Tongue (tissue), 2 donors: ENCODE results near the gene FAM24B. TPM values are rescaled to one million over a fixed set of nuclear protein-coding genes. Genes with fewer than 3 reads are reported as not detected.
A peak's percentile ranks its signal among the peaks of the same experiment; 100 is the strongest.
"Not testable (repeated sequence)": the region's sequence is repeated elsewhere in the genome, so short reads cannot be mapped to it uniquely, and the experiment has no call there.

Experiments used
- DNase-seq: peaks from one replicate; pipeline ENCODE4 v3.0.0-alpha.2; 2015
- total RNA-seq: library from RNA; depleted of rRNA; stranded (reverse); fragments of >200 nt; gene quantifications from one replicate; pipeline ENCODE4 v1.2.3, GENCODE V29; 2014

The FAM24B gene, protein sequence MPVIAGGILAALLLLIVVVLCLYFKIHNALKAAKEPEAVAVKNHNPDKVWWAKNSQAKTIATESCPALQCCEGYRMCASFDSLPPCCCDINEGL
- 7.5 TPM for total RNA-seq

DNA sequence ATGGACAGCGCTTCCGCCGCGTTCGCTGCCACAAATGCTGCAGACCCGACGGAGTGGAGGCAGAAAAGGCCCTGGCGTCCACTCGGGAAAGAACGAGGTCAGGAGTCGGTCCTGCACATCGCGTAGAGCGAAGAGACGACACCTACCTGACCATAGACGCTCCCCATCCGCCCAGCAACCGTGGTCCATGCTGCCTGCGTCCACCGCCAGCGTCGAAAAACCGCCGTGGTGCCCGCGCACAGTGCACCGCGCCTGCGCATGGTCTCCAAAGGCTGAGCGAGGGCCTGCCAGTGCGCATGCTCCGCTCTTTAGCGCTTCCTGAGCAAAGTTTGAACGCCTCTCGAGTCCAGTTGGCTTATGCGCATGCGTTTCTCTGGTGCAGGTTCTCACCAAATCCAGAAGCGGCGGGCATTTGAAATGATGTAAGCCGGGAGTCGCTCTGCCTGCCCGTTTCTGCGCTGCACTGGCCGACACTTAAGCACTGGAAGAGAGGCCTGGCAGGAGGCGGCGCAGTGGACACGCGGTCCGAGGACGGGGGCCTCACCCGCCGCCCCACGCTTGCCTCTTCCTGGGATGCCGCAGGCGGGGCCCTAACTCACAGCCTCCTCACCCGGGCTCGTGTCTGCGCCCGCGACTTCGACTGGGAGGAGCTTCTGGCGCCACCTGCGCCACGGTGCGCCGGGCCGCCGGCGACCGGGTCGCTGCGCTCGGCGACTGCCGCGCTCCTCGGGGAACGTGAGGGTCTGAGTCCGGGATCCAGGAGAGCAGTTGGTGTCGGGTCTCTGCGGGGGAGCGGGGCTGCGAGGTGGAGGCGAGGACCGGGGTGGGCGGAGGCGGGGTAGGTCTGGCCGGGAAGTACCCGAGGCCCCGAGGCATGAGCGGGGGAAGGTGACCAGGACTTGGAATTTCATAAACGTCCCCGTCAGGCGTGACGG, at the start of gene FAM24B:
Gene FAM24B, minus strand, starts transcription at position 243 of the 935 bp plus-strand sequence. CDS start 29,066 bp downstream, outside the sequence.
- peak; percentile 99 for DNase-seq

DNA sequence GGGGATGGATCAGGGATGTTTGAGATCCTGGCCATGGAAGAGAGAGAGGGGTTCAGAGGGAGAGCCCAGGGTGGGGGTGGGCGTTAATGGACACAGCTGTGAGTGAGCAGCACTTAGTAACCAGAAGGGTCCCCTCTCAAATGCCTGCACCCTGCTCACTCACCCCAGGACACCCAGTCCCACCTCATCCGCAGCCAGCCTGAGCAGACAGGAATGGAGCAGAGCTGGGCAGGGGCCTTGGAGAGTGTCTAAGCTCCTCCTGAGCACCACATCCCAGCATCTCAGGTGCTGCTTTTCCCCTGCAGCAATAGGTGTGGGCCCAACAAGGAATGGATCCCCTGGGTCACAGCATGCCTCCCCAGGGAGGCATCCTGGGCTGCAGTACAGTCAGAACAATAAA, 36.3 kb upstream of the FAM24B start:
- no peak for DNase-seq

DNA sequence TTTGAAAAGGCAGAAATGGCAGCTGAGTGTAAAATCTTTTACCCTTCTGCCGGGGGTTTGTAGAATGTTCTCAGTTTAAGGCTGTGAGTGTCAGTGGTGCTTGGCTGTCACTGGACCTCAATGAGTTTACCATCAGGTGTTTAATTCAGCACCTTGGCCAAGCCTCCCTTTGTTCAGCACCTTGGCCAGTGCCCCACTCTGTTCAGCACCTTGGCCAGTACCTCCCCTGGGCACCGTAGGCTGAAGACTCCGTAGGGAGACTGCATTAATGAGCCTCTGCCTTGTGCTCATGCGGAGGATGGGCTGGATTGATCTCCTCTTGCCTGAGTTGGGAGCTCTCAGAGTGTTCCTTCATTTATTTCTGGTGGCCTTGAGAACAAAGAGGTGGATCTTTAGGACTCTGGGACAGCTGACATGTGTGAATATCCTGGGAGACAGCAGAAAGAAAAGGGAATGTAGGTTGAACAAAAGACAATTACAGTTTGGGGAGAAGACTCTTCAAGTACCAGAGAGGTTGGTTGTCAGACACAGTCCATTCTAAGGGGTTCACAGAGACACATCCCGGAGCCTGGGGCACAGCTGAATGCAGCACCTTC, 32.6 kb upstream of the FAM24B start:
- DNase-seq: peak; percentile 71

DNA sequence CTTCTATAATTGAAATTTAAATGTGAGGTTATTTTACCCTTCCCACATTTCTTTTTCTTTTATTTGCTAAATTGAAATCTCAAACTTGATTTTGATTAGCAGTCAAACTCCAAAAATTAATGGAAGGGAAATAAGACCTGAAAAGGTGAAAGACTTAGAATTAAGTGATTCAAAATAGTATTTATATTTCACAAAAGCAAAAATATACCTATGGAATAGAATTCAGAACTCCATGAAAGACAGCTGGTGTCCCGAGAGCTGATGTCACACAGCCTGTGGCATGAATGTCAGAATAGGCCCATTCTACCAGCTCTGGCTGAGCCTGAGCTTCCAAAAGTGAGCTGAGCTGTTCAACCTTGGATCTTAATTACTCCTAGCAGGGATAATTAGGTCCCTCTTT, 30.9 kb upstream of the FAM24B start, which contains the start of gene FAM24A:
Gene FAM24A, plus strand, starts transcription at position 301 of the 400 bp plus-strand sequence. CDS start 1,025 bp downstream, outside the sequence.
- DNase-seq: no peak

DNA sequence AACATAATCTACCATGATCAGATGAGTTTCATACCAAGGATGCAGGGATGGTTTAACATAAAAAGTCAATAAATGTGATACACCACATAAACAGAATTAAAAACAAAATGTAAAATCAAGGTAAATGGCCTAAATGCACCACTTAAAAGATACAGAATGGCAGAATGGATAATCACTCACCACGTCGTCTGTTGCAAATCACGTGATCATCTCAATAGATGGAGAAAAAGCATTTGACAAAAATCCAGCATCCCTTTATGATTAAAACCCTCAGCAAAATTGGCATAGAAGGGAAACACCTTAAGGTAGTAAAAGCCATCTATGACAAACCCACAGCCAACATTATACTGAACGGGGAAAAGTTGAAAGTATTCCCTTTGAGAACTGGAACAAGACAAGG, 24.5 kb upstream of the FAM24B start:
- DNase-seq: not testable (repeated sequence)

DNA sequence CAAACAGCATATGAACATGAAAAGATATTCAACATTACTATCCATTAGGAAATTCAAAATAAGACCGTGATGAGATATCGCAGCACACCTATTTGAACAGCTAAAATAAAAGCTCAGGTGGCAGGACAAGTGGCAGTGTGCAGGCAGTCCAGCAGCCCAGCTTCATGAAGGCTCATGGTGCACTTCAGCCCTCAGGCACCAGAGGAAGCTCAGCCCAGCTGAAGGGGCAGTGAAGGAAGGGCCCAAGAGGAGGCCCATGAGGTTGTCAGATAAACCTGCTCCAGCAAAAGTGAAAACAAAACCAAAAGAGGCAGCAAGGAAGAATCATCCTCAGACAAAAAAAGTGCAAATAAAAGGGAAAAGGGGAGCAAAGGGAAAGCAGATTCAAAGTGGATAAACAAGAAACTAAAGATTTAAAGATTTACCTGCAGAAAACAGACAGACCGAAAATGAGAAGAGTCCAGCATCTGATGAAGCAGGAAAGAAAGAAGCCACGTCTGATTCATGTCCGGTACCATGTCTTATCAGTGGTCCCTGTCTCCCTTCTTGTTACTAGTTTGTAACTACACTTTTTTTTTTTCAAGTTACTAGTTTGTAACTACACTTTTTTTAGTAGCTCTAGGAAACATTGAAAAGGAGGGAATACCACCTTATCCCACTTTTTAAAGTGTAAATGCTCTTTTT, 15.0 kb upstream of the FAM24B start:
- DNase-seq: no peak

DNA sequence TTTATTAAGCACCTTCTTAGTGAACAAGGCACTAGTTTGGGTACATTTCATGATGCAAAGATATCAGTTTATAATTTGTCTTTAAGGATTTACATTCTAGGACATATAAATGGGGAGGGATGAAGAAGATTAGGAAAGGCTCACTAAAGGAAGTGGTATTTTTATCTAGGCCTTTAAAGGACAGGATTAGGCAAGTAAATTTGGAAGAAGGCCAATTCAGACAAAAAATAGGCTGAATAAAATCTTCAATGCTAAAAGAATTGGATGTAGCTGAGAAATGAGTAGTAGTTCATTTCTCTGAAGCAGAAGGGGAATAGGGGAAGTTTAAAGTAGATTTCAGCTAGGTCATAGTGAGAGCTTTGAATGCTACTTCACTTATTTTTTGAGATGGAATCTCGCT, 4.8 kb upstream of the FAM24B start:
- DNase-seq: no peak

DNA sequence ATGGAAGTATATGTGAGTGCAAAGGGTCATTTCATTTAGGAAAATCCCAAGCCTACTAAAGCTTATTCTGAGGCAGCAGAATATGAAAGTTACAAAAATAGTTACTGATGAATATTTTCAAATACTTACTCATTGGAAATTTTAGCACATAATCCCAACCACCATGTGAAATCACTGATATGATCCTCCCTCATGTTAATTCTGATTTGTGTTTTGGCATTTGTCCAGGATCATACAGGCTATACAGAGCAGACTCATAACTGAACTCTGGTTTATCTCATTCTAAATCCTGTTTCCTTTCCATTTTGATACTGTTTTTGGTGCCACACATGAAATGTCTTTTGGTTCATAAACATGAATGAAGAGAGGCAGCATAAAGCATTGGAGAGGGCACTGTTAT, 3.4 kb upstream of the FAM24B start:
- no peak for DNase-seq

DNA sequence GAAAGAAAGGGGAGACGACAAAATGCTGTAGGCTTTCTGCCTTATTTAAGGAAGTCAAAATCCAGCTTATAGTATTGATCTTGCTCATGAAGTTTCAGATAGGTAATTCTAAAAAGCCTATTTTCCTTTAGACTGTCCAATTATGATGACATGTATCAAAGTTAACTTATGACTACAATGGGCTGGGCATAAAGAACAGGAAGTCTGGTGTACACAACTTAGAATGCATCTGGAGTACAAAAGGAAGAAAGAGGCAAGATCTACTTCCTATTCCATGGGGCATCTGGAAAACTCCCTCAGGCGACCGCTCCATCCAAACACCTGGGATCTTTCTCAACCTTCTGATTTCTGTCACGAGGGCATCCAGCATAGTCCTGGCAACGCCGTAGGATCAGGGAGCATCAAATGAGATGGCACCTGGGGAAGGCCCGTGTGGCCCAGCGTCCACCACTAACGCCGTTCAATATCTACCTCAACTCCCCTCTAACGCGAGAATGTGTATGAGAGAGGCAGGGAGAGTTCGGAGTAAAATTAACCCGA, 512 bp downstream of the FAM24B start:
- DNase-seq: peak; percentile 3

DNA sequence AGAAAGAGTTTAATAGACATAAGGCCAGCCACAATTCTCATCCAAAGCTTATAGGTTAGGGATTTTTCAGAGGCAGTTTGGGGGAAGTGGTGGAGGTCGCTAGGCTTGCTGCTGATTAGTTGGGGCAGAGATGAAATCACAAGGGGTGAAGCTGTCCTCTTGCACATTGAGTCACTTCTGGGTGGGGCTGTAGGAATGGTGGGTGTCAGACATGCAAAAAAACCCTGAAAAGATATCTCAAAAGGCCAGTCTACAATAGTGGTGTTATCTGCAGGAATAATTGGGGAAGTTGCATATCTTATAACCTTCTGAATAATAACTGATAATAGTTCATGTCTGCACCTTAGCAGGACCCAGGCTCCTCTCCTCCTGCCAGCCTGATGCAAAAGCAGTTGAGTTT, 2.1 kb downstream of the FAM24B start:
- DNase-seq: no peak

DNA sequence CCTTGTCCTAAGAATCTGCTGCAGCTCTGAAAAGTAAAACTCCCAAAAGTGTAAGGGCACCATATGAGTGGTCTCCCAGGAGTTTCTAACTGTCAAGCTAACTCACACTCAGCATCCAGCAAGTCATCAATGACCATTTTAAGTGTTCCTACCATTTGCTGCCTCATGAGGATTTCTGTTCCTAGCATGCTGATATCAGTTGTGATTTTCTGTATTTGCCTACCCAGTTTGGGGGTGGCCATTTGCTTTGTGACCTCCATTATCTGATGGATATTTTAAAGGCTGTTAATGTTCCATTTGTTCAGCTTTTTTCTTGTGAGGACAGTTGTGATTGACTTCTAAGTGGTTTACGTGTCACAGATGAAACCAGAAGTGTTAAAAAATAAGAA, 2.9 kb downstream of the FAM24B start:
- no peak for DNase-seq

DNA sequence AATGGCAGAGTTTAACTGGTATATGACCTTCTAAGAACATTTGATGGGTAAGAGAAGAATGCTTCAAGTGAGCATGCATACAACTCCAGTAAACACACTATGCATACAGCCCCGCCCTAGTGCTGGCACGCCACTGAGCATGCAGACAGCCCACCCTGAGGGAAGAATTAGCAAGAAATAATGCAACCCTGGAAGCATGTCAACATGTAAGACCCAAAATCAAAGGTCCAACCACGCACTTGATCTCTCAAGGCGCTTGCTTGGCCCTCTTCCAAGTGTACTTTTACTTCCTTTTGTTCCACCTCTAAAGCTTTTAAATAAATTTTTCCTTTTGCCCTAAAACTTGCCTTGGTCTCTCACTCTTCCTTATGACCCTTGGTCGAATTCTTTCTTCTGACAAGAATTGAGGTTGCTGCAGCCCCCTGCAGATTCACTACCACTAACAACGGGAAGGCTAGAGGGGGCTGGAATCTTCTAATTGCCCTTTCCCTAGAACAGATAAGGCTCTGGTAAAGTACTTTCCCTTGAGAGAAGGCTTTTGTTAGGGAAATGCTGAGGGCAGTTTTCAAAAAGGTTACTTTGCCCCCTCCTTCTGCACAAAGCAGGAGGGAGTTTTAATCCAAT, 3.4 kb downstream of the FAM24B start:
- no peak for DNase-seq

DNA sequence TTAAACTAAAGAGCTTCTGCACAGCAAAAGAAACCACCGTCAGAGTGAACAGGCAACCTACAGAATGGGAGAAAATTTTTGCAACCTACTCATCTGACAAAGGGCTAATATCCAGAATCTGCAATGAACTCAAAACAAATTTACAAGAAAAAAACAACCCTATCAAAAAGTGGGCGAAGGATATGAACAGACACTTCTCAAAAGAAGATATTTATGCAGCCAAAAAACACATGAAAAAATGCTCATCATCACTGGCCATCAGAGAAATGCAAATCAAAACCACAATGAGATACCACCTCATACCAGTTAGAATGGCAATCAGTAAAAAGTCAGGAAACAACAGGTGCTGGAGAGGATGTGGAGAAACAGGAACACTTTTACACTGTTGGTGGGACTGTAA, 7.4 kb downstream of the FAM24B start:
- not testable (repeated sequence) for DNase-seq

DNA sequence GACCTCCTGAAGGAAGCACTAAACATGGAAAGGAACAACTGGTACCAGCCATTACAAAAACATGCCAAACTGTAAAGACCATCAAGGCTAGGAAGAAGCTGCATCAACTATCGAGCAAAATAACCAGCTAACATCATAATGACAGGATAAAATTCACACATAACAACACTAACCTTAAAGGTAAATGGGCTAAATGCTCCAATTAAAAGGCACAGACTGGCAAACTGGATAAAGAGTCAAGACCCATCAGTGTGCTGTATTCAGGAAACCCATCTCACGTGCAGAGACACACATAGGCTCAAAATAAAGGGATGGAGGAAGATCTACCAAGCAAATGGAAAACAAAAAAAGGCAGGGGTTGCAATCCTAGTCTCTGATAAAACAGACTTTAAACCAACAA, 10.6 kb downstream of the FAM24B start:
- DNase-seq: not testable (repeated sequence)

DNA sequence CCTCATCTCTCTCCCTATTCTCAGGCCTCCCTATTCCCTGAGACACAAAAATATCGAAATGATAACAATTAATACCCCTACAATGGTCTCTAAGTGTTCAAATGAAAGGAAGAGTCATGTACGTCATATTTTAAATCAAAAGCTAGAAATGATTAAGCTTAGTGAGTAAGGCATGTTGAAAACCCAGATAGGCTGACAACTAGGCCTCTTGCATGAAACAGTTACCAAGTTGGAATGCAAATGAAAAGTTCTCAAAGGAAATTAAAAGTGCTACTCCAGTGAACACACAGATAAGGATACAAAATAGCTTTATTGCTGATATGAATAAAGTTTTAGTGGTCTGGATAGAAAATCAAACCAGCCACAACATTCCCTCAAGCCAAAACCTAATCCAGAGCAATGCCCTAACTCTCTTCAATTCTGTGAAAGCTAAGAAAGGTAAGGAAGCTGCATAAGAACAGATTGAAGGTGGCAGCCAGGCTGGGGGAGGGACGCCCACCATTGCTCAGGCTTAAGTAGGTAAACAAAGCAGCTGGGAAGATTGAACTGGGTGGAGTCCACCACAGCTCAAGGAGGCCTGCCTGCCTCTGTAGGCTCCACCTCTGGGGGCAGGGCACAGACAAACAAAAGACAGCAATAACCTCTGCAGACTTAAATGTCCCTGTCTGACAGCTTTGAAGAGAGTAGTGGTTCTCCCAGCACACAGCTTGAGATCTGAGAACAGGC, 12.5 kb downstream of the FAM24B start:
- DNase-seq: not testable (repeated sequence)

DNA sequence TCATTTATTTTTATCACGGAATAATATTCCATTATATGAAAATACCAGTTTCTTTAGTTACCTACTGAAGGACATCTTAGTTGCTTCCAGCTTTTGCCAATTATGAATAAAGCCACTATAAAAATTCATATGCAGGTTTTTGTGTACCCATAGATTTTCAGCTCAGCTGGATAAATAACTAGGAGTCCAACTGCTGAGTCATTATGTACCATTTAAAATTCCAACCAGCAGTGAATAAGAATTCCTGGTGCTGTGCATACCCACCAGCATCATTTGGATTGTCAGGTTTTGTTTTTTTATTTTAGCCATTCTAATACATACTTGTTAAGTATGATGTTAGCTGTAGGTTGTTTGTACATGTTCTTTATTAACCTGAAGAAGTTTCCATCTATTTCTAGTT, 14.5 kb downstream of the FAM24B start:
- DNase-seq: no peak

DNA sequence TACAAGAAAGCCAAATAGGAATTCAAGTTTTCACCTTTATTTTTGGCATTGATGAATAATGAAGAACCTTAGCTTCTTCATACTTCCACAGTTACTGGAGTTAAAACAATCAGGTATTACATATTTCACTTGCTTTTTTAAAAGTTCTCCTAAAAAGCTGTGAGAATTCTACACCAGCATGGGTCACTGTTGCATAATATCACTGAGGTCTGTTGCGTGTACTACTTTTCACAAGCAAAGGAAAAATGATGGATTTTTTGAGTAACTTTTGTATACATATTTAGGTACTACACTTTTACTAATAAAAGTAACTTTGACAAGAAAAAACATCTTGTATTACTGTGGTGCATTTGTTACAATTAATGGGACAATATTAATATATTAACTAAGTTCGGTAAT, 15.2 kb downstream of the FAM24B start:
- DNase-seq: no peak

DNA sequence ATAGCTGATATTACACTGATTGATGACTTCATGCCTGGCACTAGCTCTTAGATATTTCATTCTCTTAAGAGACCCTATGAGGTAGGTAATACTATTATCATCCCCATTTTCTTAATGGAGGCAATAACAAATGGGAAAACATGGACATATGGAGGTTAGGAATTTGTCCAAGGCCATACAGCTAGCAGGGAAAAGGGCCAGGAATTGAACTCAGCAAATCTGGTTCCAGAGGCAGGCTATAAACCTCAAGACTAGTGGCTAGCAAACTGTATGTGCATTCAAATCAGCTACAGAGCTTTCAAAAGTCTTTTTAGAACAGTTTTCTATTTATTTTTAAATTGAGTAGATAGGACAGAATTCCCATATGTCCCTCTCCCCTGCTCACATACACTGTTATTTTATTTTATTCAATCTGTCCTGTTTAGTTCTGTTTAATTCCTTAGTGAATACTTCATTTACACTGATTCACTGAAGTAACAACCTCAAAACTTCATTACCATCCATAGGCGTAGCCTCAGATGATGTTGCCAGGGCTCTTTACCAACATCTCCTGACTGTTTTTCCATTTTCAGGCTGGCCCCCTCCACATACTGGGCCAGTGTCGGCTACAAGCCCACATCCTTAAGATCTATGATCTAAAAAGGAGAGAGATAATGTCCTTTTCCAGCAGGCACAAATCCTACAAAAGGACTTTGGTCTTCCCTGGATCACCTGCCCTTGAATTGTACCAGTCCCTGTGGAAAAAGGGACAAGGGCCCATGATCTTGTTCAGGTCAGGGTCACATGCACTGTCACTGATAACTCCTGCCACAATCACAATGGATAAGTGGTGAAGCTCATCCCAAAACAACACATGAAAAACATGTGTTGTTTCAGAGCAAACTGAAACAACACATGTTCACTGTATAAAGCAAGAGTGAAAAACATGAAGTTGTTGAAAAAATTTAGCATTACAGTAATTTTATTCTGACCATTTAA, 15.9 kb downstream of the FAM24B start:
- DNase-seq: no peak

DNA sequence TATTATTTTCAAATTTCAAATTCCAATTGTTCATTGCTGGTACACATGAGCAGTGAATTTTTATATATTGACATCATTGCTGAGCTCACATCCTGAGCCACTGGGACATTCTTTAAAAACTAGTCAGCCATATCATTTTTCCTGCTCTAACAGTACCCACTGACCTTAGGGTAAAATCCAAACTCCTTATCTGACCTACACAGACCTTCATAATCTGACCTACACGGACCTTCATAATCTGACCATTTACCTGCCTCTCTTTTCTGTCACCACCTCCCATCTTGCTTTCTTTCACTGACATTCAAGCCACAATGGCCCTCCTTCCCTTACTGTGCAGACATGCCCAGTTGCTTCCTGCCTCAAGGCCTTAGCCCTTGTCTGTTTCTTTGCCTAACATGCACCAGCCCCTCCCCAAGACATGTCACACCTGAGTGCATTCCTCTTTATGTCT, 17.6 kb downstream of the FAM24B start:
- no peak for DNase-seq

DNA sequence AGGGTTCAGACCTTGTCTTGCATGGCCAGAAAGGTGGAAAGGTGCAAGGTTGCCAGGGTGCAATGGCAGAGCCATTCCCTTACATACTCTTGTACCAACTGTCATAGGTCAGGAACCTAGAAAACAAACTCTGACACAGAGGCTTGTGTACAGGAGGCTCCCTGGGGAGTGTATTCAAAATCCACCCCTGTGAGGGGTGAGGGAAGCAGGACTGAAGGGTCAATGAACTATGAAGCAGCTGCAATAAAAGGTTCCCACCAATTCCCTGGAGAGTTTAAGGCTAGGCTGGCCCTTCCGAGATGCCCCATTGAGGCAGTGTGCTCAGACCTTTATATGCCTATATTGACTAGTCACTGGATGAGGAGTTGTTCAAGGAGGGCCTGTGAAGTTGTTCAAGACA, 19.9 kb downstream of the FAM24B start:
- DNase-seq: no peak
